ENCODE results near the gene CACNA1G. TPM values are rescaled to one million over a fixed set of nuclear protein-coding genes. Genes with fewer than 3 reads are reported as not detected.
A peak's percentile ranks its signal among the peaks of the same experiment; 100 is the strongest.

The CACNA1G gene
- total RNA-seq, 1 experiment from 2014 or later: not detected

DNA sequence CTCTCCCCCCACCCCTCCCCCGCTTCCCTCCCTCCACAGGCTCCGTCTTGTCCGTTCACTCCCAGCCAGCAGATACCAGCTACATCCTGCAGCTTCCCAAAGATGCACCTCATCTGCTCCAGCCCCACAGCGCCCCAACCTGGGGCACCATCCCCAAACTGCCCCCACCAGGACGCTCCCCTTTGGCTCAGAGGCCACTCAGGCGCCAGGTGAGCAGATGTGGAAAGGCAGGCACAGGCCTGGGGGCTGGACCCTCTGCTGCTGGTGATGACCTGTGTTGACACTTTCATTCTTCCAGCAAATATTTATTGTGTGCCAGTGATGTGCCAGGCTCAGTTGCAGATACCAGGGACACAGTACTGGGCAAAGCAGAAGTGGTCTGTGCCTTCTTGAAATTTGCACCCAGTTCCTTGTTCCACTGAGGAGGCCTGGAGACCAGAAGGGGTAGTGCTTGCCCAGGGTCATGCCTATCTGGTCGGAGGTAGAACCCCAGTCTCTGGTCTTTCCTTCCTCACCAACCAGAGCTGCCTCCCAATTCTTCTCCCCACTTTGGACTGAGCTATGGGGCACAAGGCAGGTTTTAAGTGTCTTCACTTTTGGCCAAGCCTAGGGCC is 63.9 kb downstream of the CACNA1G start:
- Histone ChIP-seq H3K9ac (ENCODE audit: low read length) (no peak overlapping the region), H3K27me3 (ENCODE audit: low read length) (no peaks in the 10 kb centered on the region), H3K4me2 (ENCODE audit: low read depth, low read length, poor library complexity, severe bottlenecking) (no peak overlapping the region), H4K20me1 (ENCODE audit: insufficient read depth, low read depth, low read length) (no peaks in the 10 kb centered on the region), H3K9me3 (ENCODE audit: low read length) (no peaks in the 10 kb centered on the region), H3K4me1 (ENCODE audit: low read length) (peaks cover 5% of the 10 kb centered on the region), H3K4me3 (ENCODE audit: low read length) (no peak overlapping the region), H3K36me3 (ENCODE audit: insufficient read depth, low read length) (no peaks in the 10 kb centered on the region), H2AFZ (ENCODE audit: low read length) (no peak overlapping the region), H3K79me2 (ENCODE audit: low read length) (no peaks in the 10 kb centered on the region), H3K9me2 (replicated peaks; ENCODE audit: insufficient read depth, low read length) (no peaks in the 10 kb centered on the region), H3K27ac (ENCODE audit: low read length) (no peak overlapping the region)
- no peak for DNase-seq

DNA sequence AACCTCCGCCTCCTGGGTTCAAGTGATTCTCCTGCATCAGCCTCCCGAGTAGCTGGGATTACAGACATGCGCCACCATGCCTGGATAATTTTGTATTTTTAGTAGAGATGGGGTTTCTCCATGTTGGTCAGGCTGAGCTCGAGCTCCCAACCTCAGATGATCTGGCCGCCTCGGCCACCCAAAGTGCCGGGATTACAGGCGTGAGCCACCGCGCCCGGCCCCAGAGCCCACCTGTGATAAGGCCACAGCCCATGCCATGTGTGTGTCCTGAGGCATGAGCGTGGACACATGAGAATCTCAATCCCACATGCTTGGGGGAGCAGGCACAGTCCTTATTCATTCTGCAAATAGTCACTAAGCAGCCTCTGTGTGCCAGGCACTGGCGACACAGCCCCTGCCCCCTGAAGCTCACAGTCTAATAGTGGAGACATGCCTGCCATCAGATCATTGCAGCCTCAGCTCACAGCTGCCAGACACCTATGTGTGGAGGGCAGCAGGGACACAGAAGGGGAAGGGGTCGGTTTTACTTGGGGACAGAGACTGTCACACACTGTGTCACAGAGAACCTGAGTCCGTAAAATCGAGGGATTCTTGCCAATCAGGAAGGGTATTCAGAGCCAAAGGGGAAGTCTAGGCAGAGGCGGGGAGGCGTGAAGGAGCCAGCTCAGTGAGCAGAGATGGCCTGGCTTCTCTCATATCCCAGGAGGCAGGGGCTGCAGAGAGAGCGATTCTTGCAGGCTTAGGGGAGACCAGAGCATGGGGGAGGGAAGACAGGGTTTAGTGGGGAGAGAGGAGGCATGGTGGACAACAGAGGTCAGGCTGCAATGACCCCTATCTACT is 64.7 kb downstream of the CACNA1G start:
- H3K79me2 ChIP-seq (ENCODE audit: low read length): no peaks in the 10 kb centered on the region
- H3K9me2 ChIP-seq (replicated peaks; ENCODE audit: insufficient read depth, low read length): no peaks in the 10 kb centered on the region
- no peak overlapping the region for H3K27ac ChIP-seq (ENCODE audit: low read length)
- H3K27me3 ChIP-seq (ENCODE audit: low read length): no peaks in the 10 kb centered on the region
- H3K9ac ChIP-seq (ENCODE audit: low read length): no peak overlapping the region
- H4K20me1 ChIP-seq (ENCODE audit: insufficient read depth, low read depth, low read length): no peaks in the 10 kb centered on the region
- no peak overlapping the region for H2AFZ ChIP-seq (ENCODE audit: low read length)
- H3K36me3 ChIP-seq (ENCODE audit: insufficient read depth, low read length): no peaks in the 10 kb centered on the region
- no peaks in the 10 kb centered on the region for H3K9me3 ChIP-seq (ENCODE audit: low read length)
- peaks cover 5% of the 10 kb centered on the region for H3K4me1 ChIP-seq (ENCODE audit: low read length)
- H3K4me2 ChIP-seq (ENCODE audit: low read depth, low read length, poor library complexity, severe bottlenecking): no peak overlapping the region
- DNase-seq: no peak
- no peak overlapping the region for H3K4me3 ChIP-seq (ENCODE audit: low read length)

- H3K36me3 ChIP-seq (ENCODE audit: insufficient read depth, low read length): no peaks in the 10 kb centered on the region
- H3K4me1 ChIP-seq (ENCODE audit: low read length): peaks cover 5% of the 10 kb centered on the region
- no peak overlapping the region for H3K4me3 ChIP-seq (ENCODE audit: low read length)
- H3K4me2 ChIP-seq (ENCODE audit: low read depth, low read length, poor library complexity, severe bottlenecking): no peak overlapping the region
- no peak overlapping the region for H3K27ac ChIP-seq (ENCODE audit: low read length)
- DNase-seq: peak; percentile 93
- H2AFZ ChIP-seq (ENCODE audit: low read length): no peak overlapping the region
- no peaks in the 10 kb centered on the region for H3K79me2 ChIP-seq (ENCODE audit: low read length)
- no peaks in the 10 kb centered on the region for H3K9me3 ChIP-seq (ENCODE audit: low read length)
- H4K20me1 ChIP-seq (ENCODE audit: insufficient read depth, low read depth, low read length): no peaks in the 10 kb centered on the region
- H3K9ac ChIP-seq (ENCODE audit: low read length): no peak overlapping the region
- H3K9me2 ChIP-seq (replicated peaks; ENCODE audit: insufficient read depth, low read length): no peaks in the 10 kb centered on the region
- no peaks in the 10 kb centered on the region for H3K27me3 ChIP-seq (ENCODE audit: low read length)
Measured at GRCh38 chr17:50626037-50626574, 65.6 kb downstream of the CACNA1G start.

DNA sequence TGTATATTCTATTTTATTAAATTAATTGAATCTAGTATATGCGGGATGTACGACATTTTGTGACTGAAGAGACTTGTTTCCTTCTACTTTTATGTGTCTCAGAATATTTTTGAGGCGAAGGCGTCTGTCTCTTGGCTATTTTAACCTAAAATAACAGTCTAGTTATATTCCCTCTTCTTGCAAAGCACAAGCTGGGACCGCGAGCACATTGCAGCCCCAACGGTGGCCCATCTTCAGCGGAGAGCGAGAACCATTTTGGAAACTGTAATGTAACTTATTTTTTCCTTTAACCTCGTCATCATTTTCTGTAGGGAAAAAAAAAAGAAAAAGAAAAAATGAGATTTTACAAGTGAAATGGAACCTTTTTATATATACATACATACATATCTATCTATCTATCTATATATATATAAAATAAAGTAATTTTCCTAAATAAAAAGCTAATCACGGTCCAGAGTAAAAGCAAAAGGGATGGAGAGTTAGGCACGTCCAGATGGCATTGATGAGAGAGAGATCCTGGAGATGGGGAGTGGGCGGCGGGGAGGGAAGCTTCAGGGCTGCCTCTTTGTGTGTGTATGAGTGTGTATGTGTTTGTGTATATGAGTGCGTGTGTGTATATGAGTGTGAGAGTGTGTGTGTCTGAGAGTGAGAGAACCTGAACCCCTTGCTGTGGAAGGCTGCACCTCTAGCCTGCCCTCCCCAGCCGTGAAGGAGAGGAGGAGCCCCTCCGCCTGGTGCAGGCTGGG is 66.7 kb downstream of the CACNA1G start:
- Histone ChIP-seq H3K27me3 (ENCODE audit: low read length) (no peaks in the 10 kb centered on the region), H3K9me3 (ENCODE audit: low read length) (no peaks in the 10 kb centered on the region), H3K27ac (ENCODE audit: low read length) (no peak overlapping the region), H2AFZ (ENCODE audit: low read length) (no peak overlapping the region), H3K9ac (ENCODE audit: low read length) (no peak overlapping the region), H3K79me2 (ENCODE audit: low read length) (no peaks in the 10 kb centered on the region), H3K9me2 (replicated peaks; ENCODE audit: insufficient read depth, low read length) (no peaks in the 10 kb centered on the region), H3K4me1 (ENCODE audit: low read length) (peaks cover 5% of the 10 kb centered on the region), H3K4me2 (ENCODE audit: low read depth, low read length, poor library complexity, severe bottlenecking) (no peak overlapping the region), H3K36me3 (ENCODE audit: insufficient read depth, low read length) (no peaks in the 10 kb centered on the region), H4K20me1 (ENCODE audit: insufficient read depth, low read depth, low read length) (no peaks in the 10 kb centered on the region), H3K4me3 (ENCODE audit: low read length) (no peak overlapping the region)
- no peak for DNase-seq

DNA sequence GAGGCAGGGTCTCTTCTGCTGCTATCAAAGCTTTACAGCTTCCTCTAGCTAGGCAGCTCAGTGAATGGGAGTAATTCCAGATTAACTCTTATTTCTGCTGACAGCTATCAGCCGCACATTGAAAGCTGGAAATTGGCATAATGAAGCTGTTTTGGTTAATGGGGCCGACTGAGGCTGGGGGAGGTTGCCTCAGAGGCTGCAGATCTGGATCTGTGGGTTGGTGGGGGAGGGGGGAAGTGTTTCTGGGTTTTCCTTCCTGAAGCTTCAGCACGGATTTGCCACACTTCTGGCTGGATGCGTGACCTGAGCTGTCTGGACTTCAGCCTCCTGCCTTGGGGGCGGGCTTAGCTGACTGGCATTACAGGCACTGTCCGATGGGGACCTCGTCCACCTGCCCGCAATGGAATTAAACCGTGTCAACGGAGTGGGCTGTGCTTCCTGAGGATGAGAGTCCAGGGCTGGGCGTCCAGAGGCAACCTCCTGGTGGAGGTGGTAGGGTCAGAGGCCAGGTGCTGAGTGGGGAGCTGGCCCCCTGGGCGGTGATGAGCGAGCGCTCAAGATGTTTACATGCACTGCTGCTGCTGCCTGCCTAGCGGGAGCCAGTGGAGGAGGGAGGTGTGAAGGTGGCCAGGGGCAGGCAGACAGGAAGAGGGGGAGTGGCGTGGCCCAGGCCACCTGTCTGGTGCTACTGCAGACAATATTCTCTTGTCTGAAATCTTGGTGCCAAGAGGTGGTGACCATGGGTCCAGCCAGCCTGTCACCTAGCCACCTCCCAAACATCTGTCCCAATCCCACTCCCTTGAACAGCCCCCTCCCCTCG is 67.5 kb downstream of the CACNA1G start:
- H3K9me3 ChIP-seq (ENCODE audit: low read length): no peaks in the 10 kb centered on the region
- H3K9me2 ChIP-seq (replicated peaks; ENCODE audit: insufficient read depth, low read length): no peaks in the 10 kb centered on the region
- no peak for DNase-seq
- no peak overlapping the region for H3K27ac ChIP-seq (ENCODE audit: low read length)
- H3K79me2 ChIP-seq (ENCODE audit: low read length): no peaks in the 10 kb centered on the region
- no peaks in the 10 kb centered on the region for H3K36me3 ChIP-seq (ENCODE audit: insufficient read depth, low read length)
- H3K27me3 ChIP-seq (ENCODE audit: low read length): no peaks in the 10 kb centered on the region
- peaks cover 5% of the 10 kb centered on the region for H3K4me1 ChIP-seq (ENCODE audit: low read length)
- no peak overlapping the region for H3K4me3 ChIP-seq (ENCODE audit: low read length)
- H2AFZ ChIP-seq (ENCODE audit: low read length): no peak overlapping the region
- H4K20me1 ChIP-seq (ENCODE audit: insufficient read depth, low read depth, low read length): no peaks in the 10 kb centered on the region
- H3K9ac ChIP-seq (ENCODE audit: low read length): no peak overlapping the region
- H3K4me2 ChIP-seq (ENCODE audit: low read depth, low read length, poor library complexity, severe bottlenecking): no peak overlapping the region

DNA sequence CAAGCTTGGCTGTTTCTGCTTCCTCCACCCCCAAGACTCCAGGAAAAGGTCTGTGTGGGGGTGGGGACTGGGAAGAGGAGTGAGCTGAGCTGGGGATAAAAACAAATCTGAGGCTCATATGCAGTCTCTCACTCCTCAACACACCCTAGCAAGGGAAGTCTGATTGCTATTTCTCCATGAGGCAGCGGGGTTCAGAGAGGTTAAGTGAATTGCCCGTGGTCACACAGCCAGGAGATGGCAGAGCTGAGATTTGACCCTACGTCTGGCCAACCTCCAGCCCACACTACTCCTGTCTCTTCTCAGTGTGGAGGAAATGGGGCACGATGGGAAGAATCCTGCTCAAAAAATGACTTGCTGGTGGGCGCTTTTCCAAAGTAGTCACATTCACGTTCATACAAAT is 69.4 kb downstream of the CACNA1G start:
- H3K27ac ChIP-seq (ENCODE audit: low read length): no peak overlapping the region
- no peaks in the 10 kb centered on the region for H3K27me3 ChIP-seq (ENCODE audit: low read length)
- no peaks in the 10 kb centered on the region for H4K20me1 ChIP-seq (ENCODE audit: insufficient read depth, low read depth, low read length)
- H3K4me3 ChIP-seq (ENCODE audit: low read length): no peak overlapping the region
- H3K36me3 ChIP-seq (ENCODE audit: insufficient read depth, low read length): no peaks in the 10 kb centered on the region
- no peak for DNase-seq
- H3K4me1 ChIP-seq (ENCODE audit: low read length): peaks cover 5% of the 10 kb centered on the region
- no peak overlapping the region for H3K4me2 ChIP-seq (ENCODE audit: low read depth, low read length, poor library complexity, severe bottlenecking)
- no peak overlapping the region for H2AFZ ChIP-seq (ENCODE audit: low read length)
- H3K79me2 ChIP-seq (ENCODE audit: low read length): no peaks in the 10 kb centered on the region
- H3K9me2 ChIP-seq (replicated peaks; ENCODE audit: insufficient read depth, low read length): no peaks in the 10 kb centered on the region
- no peaks in the 10 kb centered on the region for H3K9me3 ChIP-seq (ENCODE audit: low read length)
- H3K9ac ChIP-seq (ENCODE audit: low read length): no peak overlapping the region

DNA sequence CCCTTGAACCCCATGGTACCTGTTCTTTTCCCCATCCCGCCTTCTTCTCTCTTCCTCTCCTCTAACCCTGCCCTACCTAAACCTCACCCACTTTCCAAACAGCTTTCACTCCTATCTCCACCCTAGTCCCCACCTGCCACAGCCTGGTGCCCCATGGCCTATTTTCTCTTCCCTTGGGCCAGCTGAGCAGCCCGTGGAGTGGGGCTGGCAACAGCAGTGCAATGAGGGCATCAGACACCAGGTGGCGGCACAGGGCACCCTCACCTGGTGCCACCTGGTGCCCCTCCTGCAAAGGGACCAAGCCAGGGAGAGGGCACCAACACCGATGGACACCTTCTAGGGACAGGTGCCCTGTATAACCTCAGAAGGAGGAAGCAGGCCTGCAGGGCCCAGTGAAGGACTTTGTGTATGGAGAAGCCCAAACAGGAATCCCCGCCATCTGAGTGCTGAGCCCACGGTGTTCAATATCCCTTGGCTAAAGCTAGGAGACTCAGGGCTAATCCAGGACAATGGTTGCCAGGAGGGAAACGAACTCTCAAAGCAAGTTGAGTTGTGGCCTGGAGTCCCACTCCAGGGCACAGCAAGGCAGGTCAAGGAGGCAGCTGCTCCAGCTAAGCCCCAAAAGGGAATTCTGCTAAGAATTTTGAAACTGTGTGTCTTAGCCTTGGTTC is 70.1 kb downstream of the CACNA1G start:
- Histone ChIP-seq H3K9ac (ENCODE audit: low read length) (no peak overlapping the region), H3K4me2 (ENCODE audit: low read depth, low read length, poor library complexity, severe bottlenecking) (no peak overlapping the region), H3K27ac (ENCODE audit: low read length) (no peak overlapping the region), H3K4me3 (ENCODE audit: low read length) (no peak overlapping the region), H4K20me1 (ENCODE audit: insufficient read depth, low read depth, low read length) (no peaks in the 10 kb centered on the region), H3K79me2 (ENCODE audit: low read length) (no peaks in the 10 kb centered on the region), H2AFZ (ENCODE audit: low read length) (no peak overlapping the region), H3K36me3 (ENCODE audit: insufficient read depth, low read length) (no peaks in the 10 kb centered on the region), H3K9me3 (ENCODE audit: low read length) (no peaks in the 10 kb centered on the region), H3K4me1 (ENCODE audit: low read length) (peaks cover 4% of the 10 kb centered on the region), H3K27me3 (ENCODE audit: low read length) (no peaks in the 10 kb centered on the region), H3K9me2 (replicated peaks; ENCODE audit: insufficient read depth, low read length) (no peaks in the 10 kb centered on the region)
- DNase-seq: peak; percentile 78
